Stimulated activated CD8-positive, alpha-beta memory T cell treated with anti-CD3 and anti-CD28 coated beads, Interleukin-4, amount 100 ng/mL, for 1 hour (primary cell): ENCODE results near the gene CSNK1E.

ENCODE experiments used
- DNase-seq, 2 donors: peaks; one replicate each; pipeline ENCODE4 v3.0.0-alpha.2; 2020; ENCODE audit warnings: low read depth in 2 of 2, low spot score in 1 of 2

Gene CSNK1E

DNA sequence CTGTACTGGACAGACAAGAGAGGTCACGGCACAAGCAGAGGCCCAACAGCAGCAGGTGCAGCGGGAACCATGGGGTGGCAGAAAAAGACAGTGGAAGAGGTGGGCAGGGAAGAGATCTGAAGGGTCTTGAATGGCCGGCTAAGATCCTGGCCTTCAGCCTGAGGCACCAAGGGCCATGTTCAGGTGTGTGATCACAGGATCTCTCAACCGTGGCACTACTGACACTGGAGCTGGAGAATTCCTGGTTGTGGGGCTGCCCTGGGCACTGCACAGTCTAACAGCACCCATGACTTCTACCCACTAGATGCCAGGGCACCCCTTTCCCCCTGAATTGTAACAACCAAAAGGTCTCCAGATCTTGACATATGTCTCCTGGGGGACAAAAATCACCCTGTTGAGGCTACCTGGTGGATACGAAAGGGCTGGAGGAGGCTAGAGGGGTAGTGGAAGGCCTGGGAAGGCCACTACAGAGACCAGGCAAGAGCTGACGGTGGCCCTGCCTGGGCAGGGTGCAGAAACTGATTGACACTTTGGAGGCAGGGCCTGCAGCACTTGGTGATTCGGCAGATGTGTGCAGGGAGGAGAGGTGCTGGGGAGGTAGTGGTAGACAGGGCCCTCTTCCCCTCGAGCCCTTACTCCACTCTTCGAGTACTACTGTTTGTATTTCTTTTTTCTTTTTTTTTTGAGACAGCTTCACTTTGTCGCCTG is 8.3 kb downstream of the CSNK1E start:
- DNase-seq: no peak

- DNase-seq: no peak
Measured at GRCh38 chr22:38305471-38306448, 11.5 kb downstream of the CSNK1E start.

DNA sequence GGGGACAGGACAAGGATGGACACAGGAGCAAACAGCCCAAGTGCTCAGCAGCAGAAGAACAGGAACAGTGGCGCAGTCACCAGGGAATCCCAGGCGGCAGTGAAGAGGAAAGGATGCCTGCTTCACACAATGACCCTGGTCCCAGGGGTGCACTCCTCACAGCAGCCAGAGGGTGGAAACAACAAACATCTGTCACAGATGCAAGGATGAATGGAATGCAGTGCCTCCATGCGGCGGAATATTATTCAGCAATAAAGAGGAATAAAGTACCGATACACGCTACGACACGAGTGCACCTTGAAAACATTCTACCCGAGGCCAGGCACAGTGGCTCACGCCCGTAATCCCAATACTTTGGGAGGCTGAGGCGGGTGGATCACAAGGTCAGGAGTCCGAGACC is 12.7 kb downstream of the CSNK1E start:
- DNase-seq: no peak

- DNase-seq: no peak
Measured at GRCh38 chr22:38303974-38304373, 13.3 kb downstream of the CSNK1E start.

DNA sequence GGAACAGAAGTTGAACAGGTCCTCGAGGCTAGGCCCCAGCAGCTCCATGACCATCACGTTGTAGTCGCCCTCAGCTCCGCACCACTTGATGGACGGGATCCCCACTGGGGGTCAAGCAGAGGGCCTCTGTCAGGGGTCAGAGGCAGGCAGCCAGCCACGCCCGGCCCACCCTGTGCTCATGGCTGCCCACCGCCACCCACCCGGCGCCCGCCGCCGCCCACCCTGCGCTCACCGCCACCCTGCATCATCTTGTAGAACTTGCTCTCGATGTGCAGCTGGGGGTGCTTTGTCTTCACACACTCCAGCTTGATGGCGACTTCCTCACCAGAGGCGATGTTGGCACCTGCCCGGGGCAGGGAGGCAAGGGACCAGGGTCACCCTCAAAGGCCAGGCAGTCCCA is 14.3 kb downstream of the CSNK1E start:
- DNase-seq: no peak

DNA sequence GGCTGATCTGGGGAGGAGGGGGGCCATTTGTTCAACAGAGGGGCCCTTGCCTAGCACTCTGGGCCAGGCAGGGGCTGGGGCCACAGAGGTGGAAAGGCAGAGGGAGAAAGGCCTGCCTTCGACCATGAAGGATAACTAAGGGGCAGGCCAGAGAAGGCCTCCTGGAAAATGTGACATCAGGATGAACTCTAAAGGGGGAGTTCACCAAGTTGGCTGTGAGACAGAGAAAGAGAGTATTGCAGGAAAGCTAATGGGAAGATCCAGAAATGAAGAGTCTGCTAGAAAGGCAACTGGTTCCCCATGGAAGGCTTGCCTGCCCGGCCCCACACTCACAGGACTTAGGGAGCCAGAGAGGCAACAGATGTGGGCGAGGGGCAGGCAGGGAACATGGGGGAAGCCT is 16.3 kb downstream of the CSNK1E start:
- no peak for DNase-seq

- DNase-seq: no peak
Measured at GRCh38 chr22:38300197-38300945, 16.9 kb downstream of the CSNK1E start.

DNA sequence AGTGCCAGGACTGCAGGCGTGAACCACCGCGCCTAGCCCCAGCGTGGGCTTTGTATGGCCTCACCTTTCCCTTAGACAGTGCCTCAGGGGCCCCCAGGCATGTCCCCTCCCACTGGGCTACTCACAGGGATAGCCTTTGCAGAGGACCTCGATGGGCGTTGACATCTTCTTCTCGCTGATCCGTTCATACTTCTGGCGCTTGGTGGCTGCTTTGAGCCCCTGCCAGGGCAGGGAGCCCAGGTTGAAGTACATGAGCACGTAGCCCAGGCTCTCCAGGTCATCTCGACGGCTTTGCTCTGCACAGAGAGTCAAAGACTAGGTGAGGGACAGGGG is 17.5 kb downstream of the CSNK1E start:
- DNase-seq: no peak

- DNase-seq: no peak
Measured at GRCh38 chr22:38298312-38299005, 18.8 kb downstream of the CSNK1E start.

DNA sequence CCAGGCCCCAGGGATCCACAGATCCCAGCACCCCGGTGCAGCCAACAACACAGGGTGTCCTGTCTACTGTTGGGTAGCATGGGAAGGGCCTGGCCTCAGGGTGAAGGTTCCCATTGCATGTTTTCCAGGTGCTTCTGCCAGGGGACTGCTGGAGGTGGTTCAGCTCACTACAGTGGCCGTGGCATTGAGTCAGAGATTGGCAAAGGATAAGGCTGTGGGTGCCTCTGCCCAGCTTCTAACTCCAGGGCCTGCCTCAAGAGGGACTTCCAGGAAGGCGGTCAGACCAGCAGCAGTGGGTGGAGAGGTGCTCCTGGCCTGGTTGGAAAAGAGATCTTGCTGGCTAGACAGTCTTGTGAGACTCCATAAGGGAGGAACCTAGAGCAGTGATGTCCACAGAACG is 20.9 kb downstream of the CSNK1E start:
- no peak for DNase-seq

- no peak for DNase-seq
Measured at GRCh38 chr22:38295863-38296262, 21.4 kb downstream of the CSNK1E start.

DNA sequence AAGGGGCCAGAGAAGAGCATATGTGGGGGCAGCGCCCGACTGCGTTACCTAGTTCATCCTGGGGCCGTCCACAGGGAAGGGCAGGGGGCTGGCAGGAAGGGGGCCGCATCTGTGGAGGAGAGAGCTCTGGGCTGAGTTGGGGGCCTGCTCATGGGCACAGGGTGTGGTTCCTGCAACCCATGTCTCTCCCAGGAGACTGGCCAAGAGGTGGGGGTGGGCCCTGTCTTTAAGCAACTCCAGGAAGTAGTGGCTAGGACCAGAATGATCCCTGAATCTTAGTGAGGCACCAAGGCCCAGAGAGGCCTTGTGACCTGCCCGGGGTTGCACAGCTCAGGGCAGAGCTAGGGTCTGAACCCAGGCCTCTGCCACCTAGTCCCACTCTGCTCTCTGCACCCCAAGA is 21.9 kb downstream of the CSNK1E start:
- no peak for DNase-seq

DNA sequence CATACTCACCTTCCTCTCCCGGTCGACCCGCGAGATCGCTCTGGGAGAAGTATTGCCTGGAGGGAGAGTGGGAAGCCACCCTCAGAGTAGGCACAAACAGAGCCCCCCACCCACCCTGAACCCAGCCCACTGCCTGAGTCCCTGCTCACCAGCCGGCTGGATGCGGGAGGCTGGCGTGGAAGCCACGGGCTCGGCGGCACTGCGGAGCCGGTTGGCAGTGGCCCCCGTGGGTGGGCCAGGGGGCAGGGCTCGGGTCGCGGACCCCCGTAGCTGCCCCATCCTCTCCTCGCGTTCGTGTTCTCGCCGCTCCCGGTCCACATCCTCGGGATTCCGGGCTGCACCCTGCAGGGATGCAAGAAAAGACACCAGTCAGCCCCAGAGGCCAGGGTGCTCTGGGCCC is 23.0 kb downstream of the CSNK1E start:
- DNase-seq: no peak

- no peak for DNase-seq
Measured at GRCh38 chr22:38292694-38293093, 24.5 kb downstream of the CSNK1E start.

DNA sequence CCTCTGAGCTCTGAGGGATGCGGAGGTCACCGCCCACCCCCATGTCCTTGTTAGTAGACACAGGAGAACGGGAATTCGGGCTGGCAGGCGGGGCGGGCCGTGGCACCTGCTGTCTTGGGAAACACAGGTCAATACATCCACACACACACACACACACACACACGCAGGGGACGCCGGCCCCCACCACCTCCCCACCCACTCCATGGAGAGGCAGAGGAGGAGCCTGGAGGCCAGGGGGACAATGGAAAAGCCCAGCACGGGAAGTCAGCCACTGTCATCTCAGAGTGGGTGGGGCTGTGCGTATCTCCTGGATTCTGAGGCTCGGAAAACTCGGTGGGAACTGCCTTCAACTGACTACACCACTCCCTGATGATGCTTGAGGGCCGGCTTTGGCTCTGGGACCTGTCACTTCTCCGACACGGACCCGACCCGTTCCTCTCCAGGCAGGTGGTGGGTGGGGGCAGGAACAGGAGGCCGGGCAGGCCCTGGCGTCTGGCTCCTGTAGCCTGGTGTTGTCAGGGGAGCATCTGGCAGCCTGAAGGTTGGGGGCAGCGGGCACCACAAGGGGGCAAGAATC is 25.9 kb downstream of the CSNK1E start:
- no peak for DNase-seq

DNA sequence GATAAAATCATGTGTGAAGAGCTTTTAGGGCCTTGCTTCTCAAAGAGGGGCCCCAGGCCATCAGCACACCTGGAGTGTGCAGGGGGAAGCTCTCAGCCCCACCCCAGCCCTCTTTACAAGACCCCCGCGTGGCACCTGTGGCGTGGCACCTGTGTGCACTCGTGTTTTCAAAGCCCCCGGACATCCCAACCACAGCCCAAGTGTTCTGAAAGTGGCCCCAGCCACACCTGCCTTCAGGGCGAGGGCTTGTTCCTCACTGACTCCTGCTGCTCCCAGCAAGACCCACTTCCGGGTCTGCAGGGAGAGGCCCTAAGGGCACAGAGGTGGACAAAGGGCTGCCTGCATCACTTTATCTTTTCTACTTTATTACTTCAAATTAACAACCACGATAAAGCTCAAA is 26.9 kb downstream of the CSNK1E start:
- no peak for DNase-seq

GRCh38 chr22:38289583-38290082 is 27.6 kb downstream of the CSNK1E start:
- no peak for DNase-seq

GRCh38 chr22:38286915-38287669 is 30.1 kb downstream of the CSNK1E start:
- no peak for DNase-seq

GRCh38 chr22:38285018-38285417 is 32.2 kb downstream of the CSNK1E start:
- DNase-seq: no peak

DNA sequence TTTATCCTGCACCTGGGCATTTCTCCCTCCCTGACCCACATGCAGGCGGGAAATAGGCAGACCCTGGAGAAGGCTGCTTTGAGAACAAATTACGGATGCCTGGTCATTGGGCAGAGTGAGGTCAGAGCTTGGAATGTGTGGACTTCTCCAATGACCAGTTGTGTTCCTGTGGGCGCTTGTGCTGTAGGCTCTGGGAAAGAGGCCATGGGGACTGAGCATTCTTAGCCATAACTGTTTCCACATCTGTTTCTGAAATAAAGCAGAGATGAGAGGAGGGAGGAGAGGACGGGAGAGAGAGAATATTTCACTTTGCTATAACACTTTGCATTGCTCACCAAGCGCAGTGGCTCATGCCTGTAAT is 33.2 kb downstream of the CSNK1E start:
- no peak for DNase-seq
